ENCODE measurements around the gene CEP20.
"Not testable (repeated sequence)": the region's sequence is repeated elsewhere in the genome, so short reads cannot be mapped to it uniquely, and the experiment has no call there.

The CEP20 gene, protein sequence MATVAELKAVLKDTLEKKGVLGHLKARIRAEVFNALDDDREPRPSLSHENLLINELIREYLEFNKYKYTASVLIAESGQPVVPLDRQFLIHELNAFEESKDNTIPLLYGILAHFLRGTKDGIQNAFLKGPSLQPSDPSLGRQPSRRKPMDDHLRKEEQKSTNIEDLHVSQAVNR

DNA sequence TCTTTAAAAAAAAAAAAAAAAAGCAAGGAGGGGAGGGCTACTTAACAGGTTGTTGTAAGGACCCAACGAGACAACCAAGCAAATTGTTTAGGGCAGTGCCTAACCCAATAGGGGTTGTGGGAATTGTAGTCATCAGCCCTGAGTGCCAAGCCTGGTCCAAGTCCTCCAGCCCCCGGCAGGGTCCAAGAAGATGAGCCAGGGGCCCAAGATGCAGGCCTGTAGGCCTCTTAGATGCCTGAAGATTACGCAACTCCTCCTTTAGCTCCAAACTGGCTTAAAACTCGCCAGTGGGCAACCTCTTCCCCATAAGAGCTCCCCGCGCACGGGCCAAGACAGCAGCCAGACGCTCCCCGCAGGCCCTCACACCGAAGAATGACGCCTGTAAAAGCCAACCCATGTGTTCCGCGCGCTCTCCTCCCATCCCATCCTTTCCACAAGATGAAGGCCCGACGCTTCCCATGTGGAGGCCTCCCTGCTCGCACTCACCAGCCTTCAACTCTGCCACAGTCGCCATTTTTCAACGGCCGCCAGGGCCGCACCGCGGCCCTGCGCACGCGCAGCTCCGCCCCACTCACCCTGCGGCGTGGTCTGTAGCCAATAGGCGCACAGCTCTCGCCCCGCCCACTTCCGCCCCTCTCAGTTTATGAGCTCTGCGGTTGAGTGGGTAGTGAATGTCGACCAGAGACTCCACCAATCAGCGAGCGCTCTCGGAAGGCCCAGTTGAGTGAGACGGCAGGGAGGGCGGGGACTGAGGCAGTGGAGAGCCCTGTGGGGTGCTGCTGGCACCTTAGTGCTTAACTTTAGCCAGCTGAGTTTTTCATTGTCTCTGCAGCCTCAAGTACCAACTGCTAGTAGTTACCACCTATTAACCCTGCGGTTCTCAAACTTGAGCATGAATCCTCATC is at the start of gene CEP20:
Gene CEP20, minus strand, starts transcription at position 532 of the 905 bp plus-strand sequence. Its CDS starts 18 bp downstream, at position 514.
- TF ChIP-seq, protein P1, sequence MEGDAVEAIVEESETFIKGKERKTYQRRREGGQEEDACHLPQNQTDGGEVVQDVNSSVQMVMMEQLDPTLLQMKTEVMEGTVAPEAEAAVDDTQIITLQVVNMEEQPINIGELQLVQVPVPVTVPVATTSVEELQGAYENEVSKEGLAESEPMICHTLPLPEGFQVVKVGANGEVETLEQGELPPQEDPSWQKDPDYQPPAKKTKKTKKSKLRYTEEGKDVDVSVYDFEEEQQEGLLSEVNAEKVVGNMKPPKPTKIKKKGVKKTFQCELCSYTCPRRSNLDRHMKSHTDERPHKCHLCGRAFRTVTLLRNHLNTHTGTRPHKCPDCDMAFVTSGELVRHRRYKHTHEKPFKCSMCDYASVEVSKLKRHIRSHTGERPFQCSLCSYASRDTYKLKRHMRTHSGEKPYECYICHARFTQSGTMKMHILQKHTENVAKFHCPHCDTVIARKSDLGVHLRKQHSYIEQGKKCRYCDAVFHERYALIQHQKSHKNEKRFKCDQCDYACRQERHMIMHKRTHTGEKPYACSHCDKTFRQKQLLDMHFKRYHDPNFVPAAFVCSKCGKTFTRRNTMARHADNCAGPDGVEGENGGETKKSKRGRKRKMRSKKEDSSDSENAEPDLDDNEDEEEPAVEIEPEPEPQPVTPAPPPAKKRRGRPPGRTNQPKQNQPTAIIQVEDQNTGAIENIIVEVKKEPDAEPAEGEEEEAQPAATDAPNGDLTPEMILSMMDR (conservative IDR thresholded peaks at IDR 0.05), result no peak
- peak within 1 kb of the TSS; percentile 51; the same call in 1 of the 2 replicates for H3K27ac ChIP-seq

DNA sequence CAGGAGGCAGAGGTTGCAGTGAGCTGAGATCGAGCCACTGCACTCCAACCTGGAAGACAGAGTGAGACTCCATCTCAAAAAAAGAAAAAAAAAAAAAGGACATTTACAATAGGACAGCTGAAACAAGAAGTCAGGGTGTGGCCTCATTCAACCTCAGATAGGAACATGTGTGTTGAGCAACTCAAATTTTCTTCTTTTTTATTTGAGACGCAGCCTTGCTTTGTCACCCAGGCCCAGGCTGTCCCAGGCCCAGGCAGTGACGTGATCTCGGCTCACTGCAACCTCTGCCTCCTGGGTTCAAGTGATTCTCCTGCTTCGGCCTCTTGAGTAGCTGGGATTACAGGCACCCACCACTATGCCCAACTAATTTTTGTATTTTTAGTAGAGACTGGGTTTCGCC is 48.4 kb upstream of the CEP20 start:
- H3K27ac ChIP-seq, result not testable (repeated sequence)

DNA sequence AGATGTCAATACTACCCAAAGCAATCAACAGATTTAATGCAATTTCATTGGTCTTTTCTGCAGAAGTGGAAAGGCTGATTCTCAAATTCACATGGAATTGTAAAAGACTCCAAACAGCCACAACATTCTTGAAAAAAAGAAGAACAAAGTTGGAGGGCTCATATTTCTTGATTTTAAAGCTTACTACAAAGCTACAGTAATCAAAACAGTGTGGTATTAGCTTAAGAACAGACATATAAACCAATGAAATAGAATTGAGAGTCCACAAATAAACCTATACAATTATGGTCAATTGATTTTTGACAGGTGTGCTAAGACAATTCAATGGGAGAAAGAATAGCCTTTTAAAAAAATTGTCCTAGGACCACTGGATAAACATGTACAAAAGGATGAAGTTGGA is 46.6 kb upstream of the CEP20 start:
- H3K27ac ChIP-seq, result no peak overlapping the region
- TF ChIP-seq, protein P1 (conservative IDR thresholded peaks at IDR 0.05), result no peak

GRCh38 chr16:15933781-15934180 is 45.4 kb upstream of the CEP20 start:
- H3K27ac ChIP-seq, result no peak overlapping the region
- TF ChIP-seq, protein P1 (conservative IDR thresholded peaks at IDR 0.05), result no peak

- H3K27ac ChIP-seq, result no peak overlapping the region
- TF ChIP-seq, protein P1 (conservative IDR thresholded peaks at IDR 0.05), result no peak
Measured at GRCh38 chr16:15932939-15933338, 44.5 kb upstream of the CEP20 start.

- TF ChIP-seq, protein P1 (conservative IDR thresholded peaks at IDR 0.05), result no peak
- no peak overlapping the region for H3K27ac ChIP-seq
Measured at GRCh38 chr16:15928261-15929104, 40.1 kb upstream of the CEP20 start.

- TF ChIP-seq, protein P1 (conservative IDR thresholded peaks at IDR 0.05), result no peak
- H3K27ac ChIP-seq, result no peak overlapping the region
Measured at GRCh38 chr16:15925631-15926030, 37.2 kb upstream of the CEP20 start.

All from VCaP (cell line).